Measurements from ENCODE around the gene LAMC3.

DNA sequence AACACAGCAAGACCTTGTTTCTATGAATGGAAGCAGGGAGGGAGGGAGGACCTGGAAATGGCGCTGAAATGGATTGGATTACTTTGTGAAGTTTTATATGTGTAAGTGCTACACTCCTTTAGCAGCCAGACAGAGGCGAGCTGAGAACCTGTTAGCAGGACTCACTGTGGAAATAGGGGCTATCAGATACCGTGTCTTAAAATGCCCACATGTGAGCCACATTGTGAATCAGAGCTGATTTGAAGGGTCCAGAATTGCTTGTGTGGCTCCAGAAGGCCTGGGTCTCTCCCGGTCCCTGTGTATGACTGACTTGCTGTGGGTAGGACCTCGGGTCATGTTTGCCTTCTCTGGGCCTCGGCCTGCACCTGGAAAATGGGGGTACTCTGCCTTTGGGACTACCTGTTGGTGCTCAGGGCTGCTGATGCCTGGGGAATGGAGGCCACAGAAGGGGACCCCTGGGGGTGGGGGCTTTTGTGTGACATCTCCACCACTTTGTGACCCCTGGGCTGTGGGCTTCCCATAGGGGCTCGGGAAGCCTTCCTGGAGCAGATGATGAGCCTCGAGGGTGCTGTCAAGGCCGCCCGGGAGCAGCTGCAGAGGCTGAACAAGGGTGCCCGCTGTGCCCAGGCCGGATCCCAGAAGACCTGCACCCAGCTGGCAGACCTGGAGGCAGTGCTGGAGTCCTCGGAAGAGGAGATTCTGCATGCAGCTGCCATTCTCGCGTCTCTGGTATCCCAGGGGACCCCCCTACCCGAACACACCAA lies 63.3 kb downstream of the LAMC3 start:
- TF ChIP-seq, protein P1, sequence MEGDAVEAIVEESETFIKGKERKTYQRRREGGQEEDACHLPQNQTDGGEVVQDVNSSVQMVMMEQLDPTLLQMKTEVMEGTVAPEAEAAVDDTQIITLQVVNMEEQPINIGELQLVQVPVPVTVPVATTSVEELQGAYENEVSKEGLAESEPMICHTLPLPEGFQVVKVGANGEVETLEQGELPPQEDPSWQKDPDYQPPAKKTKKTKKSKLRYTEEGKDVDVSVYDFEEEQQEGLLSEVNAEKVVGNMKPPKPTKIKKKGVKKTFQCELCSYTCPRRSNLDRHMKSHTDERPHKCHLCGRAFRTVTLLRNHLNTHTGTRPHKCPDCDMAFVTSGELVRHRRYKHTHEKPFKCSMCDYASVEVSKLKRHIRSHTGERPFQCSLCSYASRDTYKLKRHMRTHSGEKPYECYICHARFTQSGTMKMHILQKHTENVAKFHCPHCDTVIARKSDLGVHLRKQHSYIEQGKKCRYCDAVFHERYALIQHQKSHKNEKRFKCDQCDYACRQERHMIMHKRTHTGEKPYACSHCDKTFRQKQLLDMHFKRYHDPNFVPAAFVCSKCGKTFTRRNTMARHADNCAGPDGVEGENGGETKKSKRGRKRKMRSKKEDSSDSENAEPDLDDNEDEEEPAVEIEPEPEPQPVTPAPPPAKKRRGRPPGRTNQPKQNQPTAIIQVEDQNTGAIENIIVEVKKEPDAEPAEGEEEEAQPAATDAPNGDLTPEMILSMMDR (IDR thresholded peaks at IDR 0.05): no peak
- TF ChIP-seq POLR2A (IDR thresholded peaks at IDR 0.05): no peak
